Measurements from ENCODE around the gene COX6B2.

The COX6B2 gene

GRCh38 chr19:55400281-55401087 is 46.0 kb upstream of the COX6B2 start:
- TF ChIP-seq BACH2 (CRISPR knock-in tag; IDR thresholded peaks at IDR 0.05; ENCODE audit: borderline replicate concordance) (no peak), ESRRG (CRISPR knock-in tag; IDR thresholded peaks at IDR 0.05) (no peak), PPARA (CRISPR knock-in tag; IDR thresholded peaks at IDR 0.05; ENCODE audit: borderline replicate concordance) (no peak), RARB (CRISPR knock-in tag; IDR thresholded peaks at IDR 0.05) (no peak), ISL1 (CRISPR knock-in tag; IDR thresholded peaks at IDR 0.05) (no peak), ZFP3 (CRISPR knock-in tag; IDR thresholded peaks at IDR 0.05) (no peak), TSHZ2 (CRISPR knock-in tag; IDR thresholded peaks at IDR 0.05) (no peak), ZC3H10 (CRISPR knock-in tag; IDR thresholded peaks at IDR 0.05) (no peak)
- no peak for ATAC-seq

GRCh38 chr19:55398200-55398925 is 43.8 kb upstream of the COX6B2 start:
- no peak for TF ChIP-seq CREB5 (CRISPR knock-in tag; IDR thresholded peaks at IDR 0.05; ENCODE audit: low read depth)
- TF ChIP-seq ZNF565 (CRISPR knock-in tag; conservative IDR thresholded peaks at IDR 0.05; ENCODE audit: low read depth), result no peak
- TF ChIP-seq ZFP3 (CRISPR knock-in tag; IDR thresholded peaks at IDR 0.05), result no peak
- no peak for TF ChIP-seq ZFP30 (CRISPR knock-in tag; IDR thresholded peaks at IDR 0.05)
- no peak for TF ChIP-seq PATZ1 (CRISPR knock-in tag; IDR thresholded peaks at IDR 0.05; ENCODE audit: borderline replicate concordance)
- TF ChIP-seq ARNTL (CRISPR knock-in tag; IDR thresholded peaks at IDR 0.05; ENCODE audit: borderline replicate concordance, low read depth), result no peak
- TF ChIP-seq POU6F1 (CRISPR knock-in tag; IDR thresholded peaks at IDR 0.05; ENCODE audit: borderline replicate concordance, low read depth), result no peak
- no peak for TF ChIP-seq CSDC2 (CRISPR knock-in tag; IDR thresholded peaks at IDR 0.05)
- no peak for TF ChIP-seq ZNF70 (CRISPR knock-in tag; IDR thresholded peaks at IDR 0.05)
- TF ChIP-seq RARB (CRISPR knock-in tag; IDR thresholded peaks at IDR 0.05), result no peak
- TF ChIP-seq TCF4 (CRISPR knock-in tag; IDR thresholded peaks at IDR 0.05; ENCODE audit: borderline replicate concordance), result no peak
- no peak for TF ChIP-seq GLIS3 (CRISPR knock-in tag; IDR thresholded peaks at IDR 0.05)
- no peak for TF ChIP-seq OSR1 (CRISPR knock-in tag; IDR thresholded peaks at IDR 0.05)
- no peak for TF ChIP-seq TSHZ2 (CRISPR knock-in tag; IDR thresholded peaks at IDR 0.05)
- TF ChIP-seq CSRNP3 (CRISPR knock-in tag; IDR thresholded peaks at IDR 0.05), result no peak
- TF ChIP-seq TOX (CRISPR knock-in tag; IDR thresholded peaks at IDR 0.05; ENCODE audit: borderline replicate concordance), result no peak
- no peak for TF ChIP-seq SNAI2 (CRISPR knock-in tag; IDR thresholded peaks at IDR 0.05)
- no peak for TF ChIP-seq BACH2 (CRISPR knock-in tag; IDR thresholded peaks at IDR 0.05; ENCODE audit: borderline replicate concordance)
- no peak for TF ChIP-seq ISL1 (CRISPR knock-in tag; IDR thresholded peaks at IDR 0.05)
- ATAC-seq, result no peak

Measured in SK-N-SH treated with all-trans-retinoic acid at 6 μM for 48 hours (cell line).